ENCODE data around the gene TBX19.

Gene TBX19

DNA sequence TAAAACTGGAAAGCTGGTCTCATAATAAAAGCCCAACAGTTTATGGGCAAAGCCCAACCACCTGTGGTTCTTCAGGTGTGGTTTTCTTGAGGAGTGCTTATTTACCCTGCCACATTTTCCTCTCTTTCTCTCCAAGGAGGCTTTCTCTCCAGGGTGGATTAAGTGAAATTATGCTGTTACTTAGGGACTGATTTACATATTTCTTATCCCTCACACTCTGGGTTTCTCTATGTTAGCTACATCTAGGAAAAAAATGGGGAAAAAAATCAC is 4.8 kb downstream of the TBX19 start:
- Histone ChIP-seq H3K27me3 (ENCODE audit: control insufficient read depth, insufficient read depth, low read length) (no peaks in the 10 kb centered on the region), H3K36me3 (ENCODE audit: insufficient read depth, low read length) (no peaks in the 10 kb centered on the region), H3K4me1 (ENCODE audit: control insufficient read depth, insufficient read depth, low read length) (peaks cover 3% of the 10 kb centered on the region), H3K4me2 (ENCODE audit: low read length) (no peak overlapping the region), H3K9ac (ENCODE audit: low read depth, low read length) (no peak overlapping the region), H3K4me3 (ENCODE audit: low read length) (no peak overlapping the region), H3K9me3 (replicated peaks; ENCODE audit: low read length) (no peaks in the 10 kb centered on the region)

DNA sequence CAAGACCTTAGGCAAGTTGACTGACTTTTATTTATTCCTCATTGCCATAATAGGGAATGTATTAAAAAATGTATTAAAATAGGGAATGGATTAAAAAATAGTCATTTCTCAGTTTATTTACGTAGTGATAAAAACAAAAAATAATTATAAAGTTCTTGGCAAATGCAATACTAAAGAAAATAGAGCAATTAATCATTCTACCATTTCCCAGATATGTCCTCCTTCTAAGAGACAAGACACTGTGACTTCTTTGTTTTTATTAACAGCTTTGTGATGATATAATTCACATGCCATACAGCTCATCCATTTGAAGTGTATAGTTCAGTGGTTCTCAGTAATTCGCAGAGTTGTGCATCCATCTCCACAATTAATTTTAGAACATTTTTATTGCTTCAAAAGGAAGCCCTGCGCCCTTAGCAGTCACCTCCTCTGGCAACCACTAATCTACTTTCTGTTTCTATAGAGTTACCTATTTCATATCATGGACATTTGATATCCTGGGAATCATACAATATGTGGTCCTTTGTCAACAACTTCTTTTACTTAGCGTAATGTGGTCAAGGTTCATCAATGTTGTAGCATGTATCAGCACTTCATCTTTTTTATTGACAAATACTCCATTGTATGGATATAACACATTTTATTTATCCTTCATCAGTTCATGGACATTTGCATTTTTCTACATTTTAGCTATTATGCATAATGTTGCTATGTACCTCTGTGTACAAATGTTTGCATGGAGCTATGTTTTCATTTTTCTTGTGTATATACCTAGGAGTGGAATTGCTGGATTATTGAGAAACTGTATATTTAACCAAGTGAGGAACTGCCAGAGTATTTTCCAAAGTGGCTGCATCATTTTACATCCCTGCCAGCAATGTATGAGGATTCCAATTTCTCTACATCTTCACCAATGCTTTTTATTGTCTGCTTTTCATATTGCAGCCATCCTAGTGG is 5.6 kb downstream of the TBX19 start:
- Histone ChIP-seq H3K9ac (ENCODE audit: low read depth, low read length) (no peak overlapping the region), H3K36me3 (ENCODE audit: insufficient read depth, low read length) (no peaks in the 10 kb centered on the region), H3K4me2 (ENCODE audit: low read length) (no peak overlapping the region), H3K4me3 (ENCODE audit: low read length) (no peak overlapping the region), H3K27me3 (ENCODE audit: control insufficient read depth, insufficient read depth, low read length) (no peaks in the 10 kb centered on the region), H3K4me1 (ENCODE audit: control insufficient read depth, insufficient read depth, low read length) (peaks cover 3% of the 10 kb centered on the region), H3K9me3 (replicated peaks; ENCODE audit: low read length) (no peaks in the 10 kb centered on the region)

DNA sequence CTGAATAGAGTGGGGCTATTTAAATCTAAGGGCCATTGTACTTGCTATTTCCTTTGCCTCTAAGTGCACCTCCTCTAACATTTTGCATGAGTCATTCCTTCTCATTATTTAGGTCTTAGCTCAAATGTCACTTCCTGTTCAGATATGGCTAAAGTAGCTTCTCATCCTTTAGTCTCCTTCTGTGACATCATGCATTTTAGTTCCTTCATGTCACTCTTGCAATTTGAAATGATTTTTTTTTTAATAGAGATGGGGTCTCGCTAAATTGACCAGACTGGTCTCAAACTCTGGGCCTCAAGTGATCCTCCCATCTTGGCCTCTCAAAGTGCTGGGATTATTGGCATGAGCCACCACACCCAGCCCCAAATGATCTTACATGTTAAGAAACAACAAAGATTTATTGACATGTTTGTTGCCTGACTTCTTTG is 6.6 kb downstream of the TBX19 start:
- Histone ChIP-seq H3K9me3 (replicated peaks; ENCODE audit: low read length) (no peaks in the 10 kb centered on the region), H3K4me3 (ENCODE audit: low read length) (no peak overlapping the region), H3K4me2 (ENCODE audit: low read length) (no peak overlapping the region), H3K9ac (ENCODE audit: low read depth, low read length) (no peak overlapping the region), H3K36me3 (ENCODE audit: insufficient read depth, low read length) (no peaks in the 10 kb centered on the region), H3K27me3 (ENCODE audit: control insufficient read depth, insufficient read depth, low read length) (no peaks in the 10 kb centered on the region), H3K4me1 (ENCODE audit: control insufficient read depth, insufficient read depth, low read length) (peaks cover 3% of the 10 kb centered on the region)

DNA sequence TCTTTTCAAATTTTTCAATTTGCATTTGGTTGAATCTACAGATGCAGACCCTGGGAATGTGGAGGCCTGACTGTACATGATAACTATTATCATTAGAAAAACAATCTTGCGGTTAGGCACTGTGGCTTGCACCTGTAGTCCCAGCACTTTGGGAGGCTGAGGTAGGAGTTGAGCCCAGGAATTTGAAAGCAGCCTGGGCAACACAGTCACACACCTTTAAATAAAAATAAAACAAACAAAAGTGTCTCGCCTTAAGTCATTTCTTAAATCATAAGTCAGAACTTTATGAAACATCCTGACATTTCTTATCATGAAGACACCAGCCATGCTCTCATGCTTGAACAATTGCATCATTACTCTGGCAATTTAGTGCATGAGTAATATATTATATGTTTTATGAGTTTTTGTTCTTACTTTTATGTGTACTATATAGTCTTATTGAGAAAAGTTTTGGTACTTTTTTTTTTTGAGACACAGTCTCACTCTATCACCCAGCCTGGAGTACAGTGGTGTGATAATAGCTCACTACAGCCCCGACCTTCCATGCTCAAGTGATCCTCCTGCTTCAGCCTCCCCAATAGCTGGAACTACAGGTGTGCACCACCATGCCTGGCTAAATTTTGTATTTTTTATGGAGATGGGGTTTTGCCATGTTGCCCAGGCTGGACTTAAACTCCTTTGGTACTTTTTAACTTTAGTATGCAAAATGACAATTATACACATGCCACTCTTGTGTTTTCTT is 7.8 kb downstream of the TBX19 start:
- H3K4me3 ChIP-seq (ENCODE audit: low read length): no peak overlapping the region
- H3K9ac ChIP-seq (ENCODE audit: low read depth, low read length): no peak overlapping the region
- no peaks in the 10 kb centered on the region for H3K36me3 ChIP-seq (ENCODE audit: insufficient read depth, low read length)

DNA sequence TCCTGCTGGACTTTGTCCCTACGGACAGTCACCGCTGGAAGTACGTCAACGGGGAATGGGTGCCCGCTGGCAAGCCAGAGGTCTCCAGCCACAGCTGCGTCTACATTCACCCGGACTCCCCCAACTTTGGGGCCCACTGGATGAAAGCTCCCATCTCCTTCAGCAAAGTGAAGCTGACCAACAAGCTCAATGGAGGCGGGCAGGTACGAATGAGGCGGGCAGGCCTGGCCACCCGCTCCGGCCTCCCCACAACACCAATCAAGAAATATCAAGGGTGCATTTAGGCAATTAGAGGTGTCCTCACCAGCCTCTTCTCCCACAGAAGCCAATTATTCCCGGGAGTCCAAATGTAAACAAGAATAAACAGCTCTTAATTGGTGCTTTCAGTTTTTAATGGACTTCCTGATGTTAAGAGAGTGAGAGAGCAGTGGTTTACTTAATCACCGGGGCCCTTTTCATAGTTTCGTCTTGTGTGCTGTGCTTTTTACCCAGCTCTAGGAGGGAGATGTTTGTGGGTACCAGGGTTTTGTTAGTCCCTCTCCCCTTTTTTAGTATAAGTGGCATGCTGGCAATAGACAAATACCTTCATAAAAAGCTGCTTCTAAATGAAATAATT is 10.7 kb downstream of the TBX19 start:
- H3K9ac ChIP-seq (ENCODE audit: low read depth, low read length): no peak overlapping the region
- H3K4me2 ChIP-seq (ENCODE audit: low read length): no peak overlapping the region
- H3K9me3 ChIP-seq (replicated peaks; ENCODE audit: low read length): no peaks in the 10 kb centered on the region
- no peak overlapping the region for H3K4me3 ChIP-seq (ENCODE audit: low read length)
- H3K4me1 ChIP-seq (ENCODE audit: control insufficient read depth, insufficient read depth, low read length): peaks cover 3% of the 10 kb centered on the region
- H3K27me3 ChIP-seq (ENCODE audit: control insufficient read depth, insufficient read depth, low read length): no peaks in the 10 kb centered on the region
- H3K36me3 ChIP-seq (ENCODE audit: insufficient read depth, low read length): no peaks in the 10 kb centered on the region

More for the DNA sequence above, 7.8 kb downstream of the TBX19 start:
- Histone ChIP-seq H3K4me2 (ENCODE audit: low read length) (no peak overlapping the region), H3K27me3 (ENCODE audit: control insufficient read depth, insufficient read depth, low read length) (no peaks in the 10 kb centered on the region), H3K9me3 (replicated peaks; ENCODE audit: low read length) (no peaks in the 10 kb centered on the region), H3K4me1 (ENCODE audit: control insufficient read depth, insufficient read depth, low read length) (peaks cover 3% of the 10 kb centered on the region)

DNA sequence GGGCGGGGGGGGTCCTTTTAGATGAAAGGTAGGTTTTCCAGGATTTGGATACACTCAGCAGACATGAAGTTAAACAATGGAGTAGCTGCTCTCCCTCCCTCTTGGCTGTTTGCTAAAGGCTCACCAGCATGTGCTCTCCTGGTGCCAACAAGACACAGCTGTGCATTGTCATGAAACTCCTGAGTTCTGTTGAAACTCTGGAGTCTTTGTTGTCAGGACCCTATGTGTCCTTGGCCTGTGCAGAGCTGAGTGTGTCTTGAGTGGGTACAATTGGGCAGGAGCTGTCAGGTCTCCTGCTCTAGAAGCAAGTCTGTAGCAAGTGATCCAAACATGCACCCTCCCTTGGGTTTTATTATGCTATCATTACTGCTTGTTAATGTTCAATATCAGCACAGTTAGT is 12.7 kb downstream of the TBX19 start:
- H3K4me2 ChIP-seq (ENCODE audit: low read length): no peak overlapping the region
- H3K4me1 ChIP-seq (ENCODE audit: control insufficient read depth, insufficient read depth, low read length): peaks cover under 1% of the 10 kb centered on the region
- no peak overlapping the region for H3K9ac ChIP-seq (ENCODE audit: low read depth, low read length)
- no peaks in the 10 kb centered on the region for H3K27me3 ChIP-seq (ENCODE audit: control insufficient read depth, insufficient read depth, low read length)
- no peak overlapping the region for H3K4me3 ChIP-seq (ENCODE audit: low read length)
- no peaks in the 10 kb centered on the region for H3K36me3 ChIP-seq (ENCODE audit: insufficient read depth, low read length)
- no peaks in the 10 kb centered on the region for H3K9me3 ChIP-seq (replicated peaks; ENCODE audit: low read length)

DNA sequence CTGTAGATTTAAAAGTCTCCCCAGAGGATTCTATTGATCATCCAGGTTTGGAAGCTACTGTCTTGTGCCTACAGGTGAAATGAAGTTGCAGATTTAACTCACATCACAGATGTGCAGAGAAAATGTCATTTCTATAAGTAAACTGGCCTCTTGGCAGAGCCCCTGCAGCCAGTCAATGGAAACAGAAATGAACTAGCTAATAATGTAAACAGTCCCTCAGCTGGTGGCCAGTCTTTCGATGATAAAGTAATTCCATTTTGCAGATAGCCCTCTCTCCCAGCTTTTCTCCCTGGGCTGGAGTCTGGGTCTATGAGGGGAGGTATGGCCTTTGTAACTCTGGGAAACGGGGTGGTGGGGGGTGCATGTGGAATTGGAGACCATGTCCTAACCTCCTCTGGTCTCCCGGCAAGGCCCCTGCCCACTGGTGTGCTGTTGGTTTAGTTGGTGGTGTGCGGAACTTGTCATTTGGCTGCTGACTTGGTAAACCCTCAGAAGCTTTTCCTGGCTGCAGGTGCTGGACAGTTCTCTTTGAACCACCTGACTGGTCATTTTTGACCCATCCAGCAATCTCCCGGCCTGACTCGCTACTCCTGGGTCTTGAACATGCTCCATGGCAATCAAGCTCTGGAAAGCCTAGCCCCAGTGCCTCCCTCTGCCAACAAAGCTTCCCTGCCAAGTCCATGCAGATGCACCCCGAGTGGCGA is 14.9 kb downstream of the TBX19 start:
- no peak overlapping the region for H3K9ac ChIP-seq (ENCODE audit: low read depth, low read length)
- H3K27me3 ChIP-seq (ENCODE audit: control insufficient read depth, insufficient read depth, low read length): no peaks in the 10 kb centered on the region
- no peaks in the 10 kb centered on the region for H3K36me3 ChIP-seq (ENCODE audit: insufficient read depth, low read length)

DNA sequence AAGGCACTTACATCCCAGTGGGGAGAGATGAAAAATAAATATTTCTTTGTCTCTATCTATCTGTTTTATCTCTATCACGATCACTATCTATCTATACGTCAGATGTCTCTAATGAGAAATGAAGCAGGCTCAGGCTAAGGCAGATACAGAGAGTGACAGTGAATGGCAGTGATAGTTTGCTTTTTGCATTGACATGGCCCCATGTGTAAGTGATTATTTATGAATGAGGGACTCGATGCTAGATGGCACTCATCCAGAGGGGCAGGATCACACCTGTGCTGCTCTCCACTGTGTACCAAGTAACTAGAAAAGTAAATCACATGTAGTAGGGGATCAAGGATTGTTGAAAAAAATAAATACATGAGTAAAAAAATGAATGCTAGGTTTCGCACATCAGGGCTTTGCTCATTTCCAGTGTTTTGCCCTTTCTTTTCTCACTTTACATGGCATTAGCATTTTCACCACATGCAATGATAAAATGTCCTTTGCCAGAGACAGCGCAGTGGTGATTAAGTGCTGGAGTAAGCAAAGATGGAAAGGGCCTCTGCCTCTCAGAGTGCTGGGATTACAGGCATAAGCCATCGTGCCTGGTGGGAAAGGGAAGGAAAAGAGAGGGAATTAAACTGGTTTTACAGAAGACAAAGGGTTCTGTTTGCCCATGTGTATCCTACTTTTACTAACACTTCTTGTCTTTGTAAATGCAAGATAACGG is 16.5 kb downstream of the TBX19 start:
- no peak overlapping the region for H3K9ac ChIP-seq (ENCODE audit: low read depth, low read length)
- no peak overlapping the region for H3K4me3 ChIP-seq (ENCODE audit: low read length)
- no peaks in the 10 kb centered on the region for H3K36me3 ChIP-seq (ENCODE audit: insufficient read depth, low read length)
- no peaks in the 10 kb centered on the region for H3K27me3 ChIP-seq (ENCODE audit: control insufficient read depth, insufficient read depth, low read length)
- no peak overlapping the region for H3K4me2 ChIP-seq (ENCODE audit: low read length)
- no peaks in the 10 kb centered on the region for H3K9me3 ChIP-seq (replicated peaks; ENCODE audit: low read length)
- H3K4me1 ChIP-seq (ENCODE audit: control insufficient read depth, insufficient read depth, low read length): peaks cover 6% of the 10 kb centered on the region

More for the DNA sequence above, 14.9 kb downstream of the TBX19 start:
- H3K4me3 ChIP-seq (ENCODE audit: low read length): no peak overlapping the region
- no peak overlapping the region for H3K4me2 ChIP-seq (ENCODE audit: low read length)
- no peaks in the 10 kb centered on the region for H3K9me3 ChIP-seq (replicated peaks; ENCODE audit: low read length)
- H3K4me1 ChIP-seq (ENCODE audit: control insufficient read depth, insufficient read depth, low read length): no peaks in the 10 kb centered on the region

DNA sequence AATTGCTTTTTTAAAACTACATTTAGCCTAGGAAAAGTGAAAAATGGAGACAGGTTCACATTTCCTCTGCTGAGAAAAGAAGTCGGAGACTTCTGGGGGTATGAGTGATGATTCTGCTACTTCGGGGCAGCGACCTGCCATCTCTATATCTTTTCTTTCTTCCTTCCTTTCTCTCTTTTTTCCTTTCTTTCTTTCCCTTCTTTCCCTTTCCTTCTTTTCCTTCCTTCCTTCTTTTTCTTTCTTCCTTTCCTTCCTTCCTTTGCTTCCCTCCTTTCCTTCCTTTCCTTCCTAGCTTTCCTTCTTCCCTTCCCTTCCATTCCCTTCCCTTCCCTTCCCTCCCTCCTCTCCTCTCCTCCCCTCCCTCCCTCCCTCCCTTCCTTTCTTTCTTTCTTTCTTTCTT is 17.8 kb downstream of the TBX19 start:
- Histone ChIP-seq H3K4me1 (ENCODE audit: control insufficient read depth, insufficient read depth, low read length) (peaks cover 7% of the 10 kb centered on the region), H3K36me3 (ENCODE audit: insufficient read depth, low read length) (no peaks in the 10 kb centered on the region), H3K9ac (ENCODE audit: low read depth, low read length) (no peak overlapping the region)

DNA sequence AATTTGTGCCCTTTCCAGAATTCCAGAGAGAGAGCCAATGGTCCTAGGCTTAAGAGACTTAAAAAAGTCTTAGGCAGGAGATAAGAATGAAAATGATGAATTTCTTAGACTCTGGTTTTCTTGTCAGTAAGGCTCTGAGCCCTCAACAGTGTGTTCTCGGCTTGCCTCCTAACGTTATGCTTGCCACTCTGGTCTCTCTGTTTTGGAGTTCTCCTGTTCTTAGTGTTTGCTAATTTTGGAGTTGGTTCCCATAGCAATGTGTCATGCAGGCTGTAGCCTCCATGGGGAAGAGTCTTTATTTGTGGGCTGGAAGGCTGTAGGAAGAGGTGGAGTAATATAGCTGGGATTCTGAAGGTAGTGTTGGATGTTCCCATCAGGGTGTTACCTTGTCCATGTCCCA is 19.9 kb downstream of the TBX19 start:
- Histone ChIP-seq H3K27me3 (ENCODE audit: control insufficient read depth, insufficient read depth, low read length) (no peaks in the 10 kb centered on the region), H3K4me3 (ENCODE audit: low read length) (no peak overlapping the region), H3K4me2 (ENCODE audit: low read length) (no peak overlapping the region), H3K9ac (ENCODE audit: low read depth, low read length) (no peak overlapping the region), H3K36me3 (ENCODE audit: insufficient read depth, low read length) (no peaks in the 10 kb centered on the region), H3K4me1 (ENCODE audit: control insufficient read depth, insufficient read depth, low read length) (peaks cover 7% of the 10 kb centered on the region), H3K9me3 (replicated peaks; ENCODE audit: low read length) (no peaks in the 10 kb centered on the region)

More for the DNA sequence above, 17.8 kb downstream of the TBX19 start:
- Histone ChIP-seq H3K4me3 (ENCODE audit: low read length) (no peak overlapping the region), H3K9me3 (replicated peaks; ENCODE audit: low read length) (no peaks in the 10 kb centered on the region), H3K4me2 (ENCODE audit: low read length) (no peak overlapping the region), H3K27me3 (ENCODE audit: control insufficient read depth, insufficient read depth, low read length) (no peaks in the 10 kb centered on the region)
